GM12878 (cell line): ENCODE data around the gene VTN. TPM values are rescaled to one million over a fixed set of nuclear protein-coding genes. Genes with fewer than 3 reads are reported as not detected.

Experiments
- ATF7 ChIP-seq: fragments of 450-650 bp; IDR thresholded peaks from 2 replicates; pipeline ENCODE4 v1.6.1; 2016; ENCODE audit warnings: low read depth, mild to moderate bottlenecking
- BACH1 ChIP-seq: fragments of 450-650 bp; IDR thresholded peaks from 2 replicates; pipeline ENCODE4 v1.6.1; 2017; ENCODE audit warnings: mild to moderate bottlenecking, borderline replicate concordance
- CBFB ChIP-seq: IDR thresholded peaks from 2 replicates; pipeline ENCODE4 v1.6.1; 2016; ENCODE audit warnings: antibody characterized with exemption, low read depth
- CREB1 ChIP-seq: IDR thresholded peaks from 2 replicates; pipeline ENCODE4 v1.6.1; 2012; ENCODE audit warnings: low read depth, mild to moderate bottlenecking, inconsistent platforms
- EED ChIP-seq: sonication (generic); IDR thresholded peaks from 2 replicates; pipeline ENCODE4 v1.6.1; 2016; ENCODE audit warnings: antibody characterized with exemption, low read depth
- IKZF2 ChIP-seq, 2 experiments: fragments of 450-650 bp; IDR thresholded peaks; 2 replicates each; pipeline ENCODE4 v1.6.1; 2017; ENCODE audit warnings: mild to moderate bottlenecking in 2 of 2, moderate library complexity in 2 of 2
- KLF5 ChIP-seq: fragments of 450-650 bp; IDR thresholded peaks from 2 replicates; pipeline ENCODE4 v1.6.1; 2014; ENCODE audit warnings: mild to moderate bottlenecking; ENCODE audit not compliant: partially characterized antibody
- LARP7 ChIP-seq: fragments of 450-650 bp; IDR thresholded peaks from 2 replicates; pipeline ENCODE4 v1.6.1; 2017; ENCODE audit warnings: mild to moderate bottlenecking
- NBN ChIP-seq: fragments of 450-650 bp; IDR thresholded peaks from 2 replicates; pipeline ENCODE4 v1.6.1; 2016
- NR2C2 ChIP-seq: IDR thresholded peaks from 2 replicates; pipeline ENCODE4 v1.6.1; 2011; ENCODE audit warnings: borderline replicate concordance, low read depth; ENCODE audit not compliant: control insufficient read depth, insufficient read length
- PML ChIP-seq: IDR thresholded peaks from 2 replicates; pipeline ENCODE4 v1.6.1; 2012; ENCODE audit warnings: low read length, inconsistent platforms
- POLR2AphosphoS2 ChIP-seq: IDR thresholded peaks from 2 replicates; pipeline ENCODE4 v1.6.1; 2011; ENCODE audit warnings: low read depth, mild to moderate bottlenecking, low read length, improper control_type of control experiment, moderate library complexity
- RB1 ChIP-seq: fragments of 450-650 bp; formaldehyde crosslinking; IDR thresholded peaks from 2 replicates; pipeline ENCODE4 v1.6.1; 2017; ENCODE audit warnings: mild to moderate bottlenecking, borderline replicate concordance
- SMAD1 ChIP-seq: fragments of 450-650 bp; IDR thresholded peaks from 2 replicates; pipeline ENCODE4 v1.6.1; 2018; ENCODE audit warnings: mild to moderate bottlenecking, low read depth; ENCODE audit not compliant: partially characterized antibody
- SMAD5 ChIP-seq: IDR thresholded peaks from 2 replicates; pipeline ENCODE4 v1.6.1; 2016; ENCODE audit warnings: antibody characterized with exemption, low read depth
- SREBF1 ChIP-seq: IDR thresholded peaks from 2 replicates; pipeline ENCODE4 v1.6.1; 2012; ENCODE audit warnings: mild to moderate bottlenecking, low read length
- SRF ChIP-seq, 2 experiments: IDR thresholded peaks; 2 replicates each; pipeline ENCODE4 v1.6.1; 2011; ENCODE audit warnings: low read depth in 2 of 2, low read length in 2 of 2, mild to moderate bottlenecking in 1 of 2, moderate library complexity in 1 of 2
- TCF3 ChIP-seq: IDR thresholded peaks from 2 replicates; pipeline ENCODE4 v1.6.1; 2012; ENCODE audit warnings: low read depth, mild to moderate bottlenecking, low read length, borderline replicate concordance; ENCODE audit not compliant: insufficient read depth
- ZNF622 ChIP-seq: fragments of 450-650 bp; IDR thresholded peaks from 2 replicates; pipeline ENCODE4 v1.6.1; 2017; ENCODE audit warnings: mild to moderate bottlenecking, inconsistent platforms
- polyA plus RNA-seq, 11 experiments: library from polyadenylated mRNA; depleted of rRNA in 4 of 11; unstranded in 6 of 11; stranded (reverse) in 5 of 11; fragments of >200 nt; fragmentation: Nextera tagmentation in 4 of 11; fragmentation: Illumina TruSeq in 1 of 11; extraction: Ambion mirVana in 4 of 11; extraction: Trizol in 1 of 11; gene quantifications; 1 replicate in 1 of 11; 2 replicates in 10 of 11; pipeline versions ENCODE4 v1.2.1 to v1.2.3, GENCODE V29; 2011 to 2016; ENCODE audit warnings: inconsistent platforms in 2 of 11, missing spikeins in 2 of 11, low read depth in 1 of 11
- total RNA-seq, 4 experiments: library from RNA; depleted of rRNA in 3 of 4; stranded (reverse); fragments of >200 nt in 3 of 4; fragmentation: Illumina TruSeq in 1 of 4; extraction: Trizol in 1 of 4; gene quantifications; 2 replicates each; pipeline versions ENCODE4 v1.2.1 to v1.2.3, GENCODE V29; 2013 to 2021
- TF ChIP-seq, protein P1 (sequence below): fragments of 450-650 bp; IDR thresholded peaks from 2 replicates; pipeline ENCODE4 v1.6.1; 2017; ENCODE audit warnings: low read depth, mild to moderate bottlenecking, moderate library complexity
- TF ChIP-seq, protein P2 (sequence below): fragments of 450-650 bp; conservative IDR thresholded peaks from 2 replicates; pipeline ENCODE4 v1.6.1; 2017; ENCODE audit warnings: mild to moderate bottlenecking, moderate library complexity
- TF ChIP-seq, protein P3 (sequence below): fragments of 450-650 bp; IDR thresholded peaks from 2 replicates; pipeline ENCODE4 v1.6.1; 2017; ENCODE audit warnings: antibody characterized with exemption, mild to moderate bottlenecking, moderate library complexity
- TF ChIP-seq, protein P4 (sequence below): fragments of 450-650 bp; IDR thresholded peaks from 2 replicates; pipeline ENCODE4 v1.6.1; 2017; ENCODE audit warnings: borderline replicate concordance

Gene VTN
- total and polyA plus RNA-seq, 10 of the 15 experiments (the other 5 are each of a cell fraction or from before 2014, with no cell fraction given) = 0.04 to 1.3 (median 0.13) TPM; not detected in 5

DNA sequence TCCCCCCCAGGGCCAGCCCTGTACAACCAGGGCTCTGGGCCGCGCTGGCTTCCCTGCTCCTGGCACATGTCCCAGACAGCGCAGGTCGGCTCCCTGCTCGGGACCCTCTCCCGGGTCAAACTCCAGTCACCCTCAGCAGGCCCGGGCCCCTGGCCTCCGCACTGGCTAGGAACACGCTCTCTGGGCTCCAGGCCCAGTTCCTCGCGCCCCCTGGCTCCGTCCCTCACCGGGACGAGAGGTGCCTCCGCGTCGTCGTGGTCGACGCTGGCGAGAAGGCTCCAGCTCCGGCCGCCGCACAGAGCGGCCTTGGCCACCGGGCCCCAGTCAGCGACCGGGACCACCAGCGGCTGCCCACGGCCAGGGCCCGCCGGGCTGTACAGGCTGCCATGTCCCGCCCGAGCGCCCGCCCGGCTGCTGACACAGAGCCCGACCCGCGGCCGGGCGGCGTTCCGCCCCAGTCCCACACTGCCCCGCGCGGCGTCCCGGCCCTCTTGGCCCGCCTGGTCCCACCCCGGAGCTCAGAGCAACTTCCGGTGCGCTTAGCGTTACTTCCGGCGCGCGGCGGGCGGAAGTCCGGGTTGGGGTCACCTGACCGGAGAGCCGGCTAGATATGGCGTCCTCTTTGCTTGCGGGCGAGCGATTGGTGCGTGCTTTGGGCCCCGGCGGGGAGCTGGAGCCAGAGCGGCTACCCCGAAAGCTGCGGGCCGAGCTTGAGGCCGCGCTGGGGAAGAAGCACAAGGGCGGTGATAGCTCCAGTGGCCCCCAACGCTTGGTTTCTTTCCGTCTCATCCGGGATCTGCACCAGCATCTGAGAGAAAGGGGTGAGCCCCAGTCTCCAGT, 12.8 kb downstream of the VTN start, which contains the start of gene POLDIP2 (continued):
- TF ChIP-seq, protein P1, sequence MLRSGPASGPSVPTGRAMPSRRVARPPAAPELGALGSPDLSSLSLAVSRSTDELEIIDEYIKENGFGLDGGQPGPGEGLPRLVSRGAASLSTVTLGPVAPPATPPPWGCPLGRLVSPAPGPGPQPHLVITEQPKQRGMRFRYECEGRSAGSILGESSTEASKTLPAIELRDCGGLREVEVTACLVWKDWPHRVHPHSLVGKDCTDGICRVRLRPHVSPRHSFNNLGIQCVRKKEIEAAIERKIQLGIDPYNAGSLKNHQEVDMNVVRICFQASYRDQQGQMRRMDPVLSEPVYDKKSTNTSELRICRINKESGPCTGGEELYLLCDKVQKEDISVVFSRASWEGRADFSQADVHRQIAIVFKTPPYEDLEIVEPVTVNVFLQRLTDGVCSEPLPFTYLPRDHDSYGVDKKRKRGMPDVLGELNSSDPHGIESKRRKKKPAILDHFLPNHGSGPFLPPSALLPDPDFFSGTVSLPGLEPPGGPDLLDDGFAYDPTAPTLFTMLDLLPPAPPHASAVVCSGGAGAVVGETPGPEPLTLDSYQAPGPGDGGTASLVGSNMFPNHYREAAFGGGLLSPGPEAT = peak; percentile 100
- TF ChIP-seq IKZF2 (IDR thresholded peaks at IDR 0.05) (no peak), CREB1 (peak; percentile 96), NR2C2 (no peak), POLR2AphosphoS2 (peak; percentile 67; the same call in 1 of the 2 replicates), PML (peak; percentile 73), EED (no peak), BACH1 (peak; percentile 86), ATF7 (0 out of 2 replicates have a peak, but pooled peaks have one; percentile 16), SMAD1 (no peak), SRF (IDR thresholded peaks at IDR 0.05; ENCODE audit: low read depth in 2 of 2, low read length in 2 of 2) (peak; percentile 36 to 80; a peak in 3 of 4 replicates), RB1 (peak; percentile 82; the same call in 1 of the 2 replicates), TCF3 (0 out of 2 replicates have a peak, but pooled peaks have one; percentile 60), NBN (peak; percentile 59), SREBF1 (peak; percentile 12; the same call in 1 of the 2 replicates), SMAD5 (peak; percentile 21; the same call in 1 of the 2 replicates), ZNF622 (no peak), LARP7 (peak; percentile 79), CBFB (peak; percentile 75), KLF5 (peak; percentile 66)
- TF ChIP-seq, protein P2, sequence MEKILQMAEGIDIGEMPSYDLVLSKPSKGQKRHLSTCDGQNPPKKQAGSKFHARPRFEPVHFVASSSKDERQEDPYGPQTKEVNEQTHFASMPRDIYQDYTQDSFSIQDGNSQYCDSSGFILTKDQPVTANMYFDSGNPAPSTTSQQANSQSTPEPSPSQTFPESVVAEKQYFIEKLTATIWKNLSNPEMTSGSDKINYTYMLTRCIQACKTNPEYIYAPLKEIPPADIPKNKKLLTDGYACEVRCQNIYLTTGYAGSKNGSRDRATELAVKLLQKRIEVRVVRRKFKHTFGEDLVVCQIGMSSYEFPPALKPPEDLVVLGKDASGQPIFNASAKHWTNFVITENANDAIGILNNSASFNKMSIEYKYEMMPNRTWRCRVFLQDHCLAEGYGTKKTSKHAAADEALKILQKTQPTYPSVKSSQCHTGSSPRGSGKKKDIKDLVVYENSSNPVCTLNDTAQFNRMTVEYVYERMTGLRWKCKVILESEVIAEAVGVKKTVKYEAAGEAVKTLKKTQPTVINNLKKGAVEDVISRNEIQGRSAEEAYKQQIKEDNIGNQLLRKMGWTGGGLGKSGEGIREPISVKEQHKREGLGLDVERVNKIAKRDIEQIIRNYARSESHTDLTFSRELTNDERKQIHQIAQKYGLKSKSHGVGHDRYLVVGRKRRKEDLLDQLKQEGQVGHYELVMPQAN = peak; percentile 79
- TF ChIP-seq, protein P3, sequence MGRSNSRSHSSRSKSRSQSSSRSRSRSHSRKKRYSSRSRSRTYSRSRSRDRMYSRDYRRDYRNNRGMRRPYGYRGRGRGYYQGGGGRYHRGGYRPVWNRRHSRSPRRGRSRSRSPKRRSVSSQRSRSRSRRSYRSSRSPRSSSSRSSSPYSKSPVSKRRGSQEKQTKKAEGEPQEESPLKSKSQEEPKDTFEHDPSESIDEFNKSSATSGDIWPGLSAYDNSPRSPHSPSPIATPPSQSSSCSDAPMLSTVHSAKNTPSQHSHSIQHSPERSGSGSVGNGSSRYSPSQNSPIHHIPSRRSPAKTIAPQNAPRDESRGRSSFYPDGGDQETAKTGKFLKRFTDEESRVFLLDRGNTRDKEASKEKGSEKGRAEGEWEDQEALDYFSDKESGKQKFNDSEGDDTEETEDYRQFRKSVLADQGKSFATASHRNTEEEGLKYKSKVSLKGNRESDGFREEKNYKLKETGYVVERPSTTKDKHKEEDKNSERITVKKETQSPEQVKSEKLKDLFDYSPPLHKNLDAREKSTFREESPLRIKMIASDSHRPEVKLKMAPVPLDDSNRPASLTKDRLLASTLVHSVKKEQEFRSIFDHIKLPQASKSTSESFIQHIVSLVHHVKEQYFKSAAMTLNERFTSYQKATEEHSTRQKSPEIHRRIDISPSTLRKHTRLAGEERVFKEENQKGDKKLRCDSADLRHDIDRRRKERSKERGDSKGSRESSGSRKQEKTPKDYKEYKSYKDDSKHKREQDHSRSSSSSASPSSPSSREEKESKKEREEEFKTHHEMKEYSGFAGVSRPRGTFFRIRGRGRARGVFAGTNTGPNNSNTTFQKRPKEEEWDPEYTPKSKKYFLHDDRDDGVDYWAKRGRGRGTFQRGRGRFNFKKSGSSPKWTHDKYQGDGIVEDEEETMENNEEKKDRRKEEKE = no peak
- TF ChIP-seq, protein P4, sequence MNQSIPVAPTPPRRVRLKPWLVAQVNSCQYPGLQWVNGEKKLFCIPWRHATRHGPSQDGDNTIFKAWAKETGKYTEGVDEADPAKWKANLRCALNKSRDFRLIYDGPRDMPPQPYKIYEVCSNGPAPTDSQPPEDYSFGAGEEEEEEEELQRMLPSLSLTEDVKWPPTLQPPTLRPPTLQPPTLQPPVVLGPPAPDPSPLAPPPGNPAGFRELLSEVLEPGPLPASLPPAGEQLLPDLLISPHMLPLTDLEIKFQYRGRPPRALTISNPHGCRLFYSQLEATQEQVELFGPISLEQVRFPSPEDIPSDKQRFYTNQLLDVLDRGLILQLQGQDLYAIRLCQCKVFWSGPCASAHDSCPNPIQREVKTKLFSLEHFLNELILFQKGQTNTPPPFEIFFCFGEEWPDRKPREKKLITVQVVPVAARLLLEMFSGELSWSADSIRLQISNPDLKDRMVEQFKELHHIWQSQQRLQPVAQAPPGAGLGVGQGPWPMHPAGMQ = no peak
